DMS114 treated with DMSO at 0.1 percent for 48 hours (cell line): ENCODE measurements around the gene PTPN11.
"Not testable (repeated sequence)": the region's sequence is repeated elsewhere in the genome, so short reads cannot be mapped to it uniquely, and the experiment has no call there.

Experiments
- DNase-seq: peaks from one replicate; lab custom pipeline; 2025; ENCODE audit not compliant: unreplicated experiment; lab: John Stamatoyannopoulos, UW

PTPN11 gene

DNA sequence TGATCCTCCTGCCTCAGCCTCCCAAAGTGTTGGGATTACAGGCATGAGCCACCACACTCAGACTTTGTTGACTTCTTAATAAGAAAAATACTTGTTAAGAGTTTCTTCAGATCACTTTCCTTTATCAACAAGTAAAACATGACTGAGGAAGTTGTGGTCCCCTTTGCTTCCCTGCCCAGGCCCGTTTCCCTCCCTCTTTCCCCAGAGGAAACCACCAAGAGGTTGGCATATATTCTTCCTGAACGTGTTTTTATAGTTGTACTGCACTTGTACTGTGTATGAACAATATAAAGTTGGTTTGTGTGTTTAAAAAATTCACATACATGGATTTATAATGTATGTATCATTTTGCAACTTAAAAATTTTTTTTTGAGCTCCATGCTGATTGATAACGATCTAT is 28.4 kb downstream of the PTPN11 start:
- DNase-seq = no peak

DNA sequence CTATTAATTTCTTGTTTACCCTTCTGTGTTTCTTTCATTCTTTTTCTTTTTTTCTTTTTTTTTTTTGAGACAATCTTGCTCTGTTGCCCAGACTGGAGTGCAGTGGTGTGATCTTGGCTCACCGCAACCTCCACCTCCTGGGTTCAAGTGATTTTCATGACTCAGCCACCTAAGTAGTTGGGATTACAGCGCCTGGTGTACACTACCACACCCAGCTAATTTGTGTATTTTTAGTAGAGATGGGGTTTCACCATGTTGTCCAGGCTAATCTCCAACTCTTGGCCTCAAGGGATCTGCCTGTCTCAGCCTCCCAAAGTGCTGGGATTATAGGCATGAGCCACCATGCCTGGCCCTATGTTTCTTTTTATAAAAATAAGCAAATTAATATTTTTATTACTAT is 29.4 kb downstream of the PTPN11 start:
- DNase-seq = not testable (repeated sequence)

DNA sequence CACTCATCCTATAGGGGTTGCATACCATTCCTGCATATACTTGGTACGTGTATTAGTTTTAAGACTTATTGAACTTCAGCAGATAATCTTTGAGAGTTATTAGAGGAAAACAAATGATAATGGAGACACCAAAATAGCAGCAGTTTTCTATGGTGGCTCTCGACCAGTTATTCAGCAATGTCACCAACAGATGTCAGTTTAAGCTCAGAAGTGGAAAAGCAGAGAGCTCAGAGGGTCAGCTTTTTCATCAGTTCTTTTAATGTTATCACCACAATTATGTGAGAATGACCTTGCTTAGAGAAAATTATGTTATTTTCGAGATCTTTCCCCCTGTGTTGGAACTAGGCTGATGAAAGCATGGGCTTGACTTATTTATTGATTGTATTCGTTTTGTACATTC is 32.0 kb downstream of the PTPN11 start:
- no peak for DNase-seq

DNA sequence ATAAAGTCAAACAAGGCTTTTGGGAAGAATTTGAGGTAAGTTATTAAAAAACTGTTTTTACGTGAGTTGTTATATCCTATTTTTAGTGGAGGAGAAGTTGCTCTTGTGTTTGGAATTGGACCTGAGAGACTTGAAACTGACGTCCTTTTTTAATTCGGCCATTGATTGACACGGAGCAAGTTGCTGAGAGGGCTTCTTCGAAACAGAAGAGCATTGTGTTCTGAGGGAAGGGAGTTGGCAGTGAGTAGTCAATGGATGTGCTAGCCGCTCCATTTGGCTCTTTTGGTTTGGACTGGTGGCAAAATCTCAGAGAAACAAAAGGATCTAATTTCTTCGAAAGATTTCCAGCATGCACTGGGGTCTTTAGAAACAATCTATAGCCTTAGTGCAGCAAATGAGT is 37.3 kb downstream of the PTPN11 start:
- DNase-seq = no peak

DNA sequence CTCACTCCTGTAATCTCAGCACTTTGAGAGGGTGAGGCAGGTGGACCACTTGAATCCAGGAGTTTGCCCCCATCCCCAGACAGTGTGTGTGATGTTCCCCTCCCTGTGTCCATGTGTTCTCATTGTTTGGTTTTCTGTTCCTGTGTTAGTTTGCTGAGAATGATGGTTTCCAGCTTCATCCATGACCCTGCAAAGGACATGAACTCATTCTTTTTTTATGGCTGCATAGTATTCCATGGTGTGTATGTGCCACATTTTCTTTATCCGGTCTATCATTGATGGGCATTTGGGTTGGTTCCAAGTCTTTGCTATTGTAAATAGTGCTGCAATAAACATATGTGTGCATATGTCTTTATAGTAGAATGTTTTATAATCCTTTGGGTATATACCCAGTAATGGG is 38.4 kb downstream of the PTPN11 start:
- DNase-seq = not testable (repeated sequence)

DNA sequence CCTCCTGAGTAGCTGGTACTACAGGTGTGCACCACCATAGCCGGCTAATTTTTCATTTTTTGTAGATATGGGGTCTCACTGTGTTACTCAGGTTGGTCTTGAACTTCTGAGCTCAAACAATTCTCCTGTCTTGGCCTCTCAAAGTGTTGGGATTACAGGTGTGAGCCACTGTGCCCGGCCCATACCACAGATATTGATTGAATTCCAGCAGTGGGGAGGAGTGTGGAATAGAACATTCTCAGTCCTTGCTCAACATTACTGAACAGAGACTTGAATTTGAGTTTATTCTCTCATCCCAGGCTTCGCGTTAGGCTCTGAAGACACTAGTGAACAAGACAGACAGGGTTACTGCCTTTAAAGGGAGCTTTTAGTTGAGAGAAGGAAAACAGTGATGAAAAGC is 39.6 kb downstream of the PTPN11 start:
- DNase-seq = no peak

DNA sequence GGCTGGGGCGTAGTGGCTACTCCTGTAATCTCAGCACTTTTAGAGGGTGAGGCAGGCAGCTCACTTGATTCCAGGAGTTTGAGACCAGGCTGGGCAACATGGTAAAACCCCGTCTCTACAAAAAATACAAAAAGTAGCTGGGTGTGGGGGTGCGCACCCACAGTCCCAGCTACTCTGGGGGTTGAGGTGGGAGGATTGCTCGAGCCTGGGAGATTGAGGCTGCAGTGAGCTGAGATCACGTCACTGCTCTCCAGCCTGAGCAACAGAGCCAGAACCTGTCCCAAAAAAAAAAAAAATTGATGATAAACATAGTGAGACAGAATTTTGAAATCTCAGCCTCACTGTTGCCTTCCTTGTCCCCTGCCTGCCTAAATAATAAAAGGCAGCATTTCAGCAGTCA is 40.0 kb downstream of the PTPN11 start:
- no peak for DNase-seq

DNA sequence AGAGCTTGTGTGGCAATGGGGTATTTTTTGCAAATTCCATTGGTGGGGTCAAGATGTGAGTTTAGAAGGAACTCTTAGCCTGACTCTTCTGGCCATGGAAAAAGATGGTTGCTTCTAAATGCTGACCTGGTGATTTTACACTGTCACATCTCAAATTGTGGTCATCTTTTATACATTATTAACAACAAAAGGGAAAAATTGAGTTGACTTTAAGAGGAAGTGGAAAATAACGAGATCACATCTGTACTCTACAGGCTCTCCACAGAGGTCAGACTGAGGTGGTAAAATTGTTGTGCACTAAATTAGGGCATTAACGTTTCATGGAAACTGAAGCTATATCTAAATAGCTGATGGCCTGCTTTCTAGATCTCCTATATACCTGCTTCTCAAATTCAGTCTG is 44.7 kb downstream of the PTPN11 start:
- no peak for DNase-seq

DNA sequence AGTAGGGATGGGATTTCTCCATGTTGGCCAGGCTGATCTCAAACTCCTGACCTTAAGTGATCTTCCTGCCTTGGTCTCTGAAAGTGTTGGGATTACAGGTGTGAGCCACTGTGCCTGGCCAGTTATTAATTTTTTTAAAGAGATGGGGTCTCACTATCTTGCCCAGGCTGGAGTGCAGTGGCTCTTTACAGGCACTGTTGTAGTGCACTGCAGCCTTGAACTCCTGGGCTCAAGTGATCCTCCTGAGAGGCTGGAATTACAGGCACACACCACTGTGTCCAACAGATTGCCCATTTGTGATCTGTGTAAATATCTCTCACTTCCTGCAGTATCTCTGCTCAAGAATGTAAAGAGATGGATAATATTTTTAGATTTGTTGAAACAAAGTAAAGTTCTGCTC is 45.9 kb downstream of the PTPN11 start:
- no peak for DNase-seq

DNA sequence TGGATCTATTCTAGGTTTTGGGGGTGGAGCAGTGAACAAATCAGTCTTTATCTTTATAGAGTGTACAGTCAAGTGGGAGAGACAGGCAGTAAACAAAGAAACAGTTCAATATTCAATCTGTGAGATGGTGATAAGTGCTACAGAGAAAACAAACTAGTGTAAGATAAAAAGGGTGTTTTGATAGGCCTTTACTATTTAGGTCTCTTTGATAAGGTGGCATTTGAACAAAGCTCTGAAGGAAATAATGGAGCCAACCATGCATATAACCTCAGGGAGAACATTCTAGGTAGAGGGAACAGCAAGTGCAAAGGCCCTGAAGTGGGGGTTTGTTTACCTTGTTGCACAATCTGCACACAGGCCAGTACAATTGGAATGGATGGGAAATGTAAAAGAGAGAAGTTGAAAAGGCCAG is 47.3 kb downstream of the PTPN11 start:
- no peak for DNase-seq

DNA sequence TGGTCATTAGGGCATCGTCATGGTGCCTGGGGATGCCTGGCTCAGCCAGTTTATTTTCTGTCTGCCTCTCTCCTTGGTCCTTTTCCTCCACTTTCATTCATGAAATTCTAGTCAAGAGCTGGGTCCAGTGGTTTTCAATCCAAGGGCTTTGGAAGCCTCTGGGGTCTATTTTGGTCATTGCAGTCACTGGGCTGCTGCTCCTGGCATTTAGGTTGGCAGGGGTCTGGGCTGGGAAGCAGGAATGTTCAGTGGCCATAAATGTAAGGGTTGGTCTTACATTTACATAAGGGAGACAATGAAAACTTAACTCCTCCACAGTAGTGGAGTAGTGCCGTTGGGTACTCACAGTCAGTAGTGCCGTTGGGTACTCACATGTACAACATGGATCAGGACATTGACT is 48.1 kb downstream of the PTPN11 start:
- no peak for DNase-seq

DNA sequence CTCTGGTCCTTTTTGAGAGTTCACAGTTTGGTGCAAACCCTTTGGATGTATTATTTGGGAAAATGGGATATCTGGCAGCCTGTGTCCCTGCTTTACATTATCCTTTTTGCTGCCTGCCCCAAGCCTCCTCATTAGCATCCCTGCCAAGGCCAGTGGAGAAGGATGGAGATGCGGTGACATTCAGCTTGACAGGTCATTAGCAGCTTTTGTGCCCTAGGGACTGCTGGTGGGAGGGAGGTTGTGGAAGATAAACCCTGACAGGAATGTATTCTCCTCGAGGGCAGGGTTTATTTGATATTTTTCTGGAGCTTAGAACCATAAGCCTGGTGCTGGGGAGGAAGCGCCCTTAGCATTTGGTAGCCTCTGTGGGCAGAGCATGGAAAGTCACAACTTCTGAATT is 49.3 kb downstream of the PTPN11 start:
- DNase-seq = no peak

DNA sequence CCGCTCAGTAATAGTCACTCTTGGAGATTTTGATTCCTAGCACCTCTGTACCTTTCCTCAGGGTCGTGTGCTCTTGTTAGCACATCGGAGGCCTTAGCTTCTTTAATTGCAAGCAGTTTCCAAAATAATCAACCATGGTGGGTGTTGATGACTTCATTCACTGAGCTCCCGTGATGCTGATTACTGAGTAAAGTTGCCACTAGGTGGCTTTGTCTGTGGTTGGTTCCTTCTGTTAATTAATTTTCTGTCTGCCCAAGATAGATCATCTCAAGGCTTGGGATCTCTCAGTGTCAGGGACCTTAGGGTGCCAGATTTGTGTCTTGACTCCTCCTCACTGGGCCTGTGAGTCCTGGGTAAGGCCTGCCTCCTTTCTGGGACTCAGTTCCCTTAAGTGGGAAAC is 54.3 kb downstream of the PTPN11 start:
- DNase-seq = no peak

DNA sequence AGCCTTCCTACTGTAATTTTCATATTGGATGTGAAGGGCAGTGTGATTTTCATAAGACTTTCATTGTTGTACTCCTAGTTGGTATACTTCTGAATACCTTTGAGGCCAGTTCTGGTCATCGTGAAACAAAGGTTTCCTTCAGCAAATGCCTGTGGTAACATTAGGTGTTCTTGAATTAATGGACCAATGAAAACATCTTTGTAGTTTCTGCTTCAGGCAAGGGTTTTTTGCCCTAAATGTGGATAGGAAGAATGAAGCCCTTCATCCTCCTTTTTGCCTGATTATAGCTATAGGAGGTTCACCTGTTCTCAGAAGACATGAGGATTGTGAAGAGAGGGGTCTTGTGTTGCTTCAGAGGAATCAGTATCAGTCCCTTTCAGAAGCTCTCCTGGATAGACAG is 60.7 kb downstream of the PTPN11 start:
- DNase-seq = no peak

DNA sequence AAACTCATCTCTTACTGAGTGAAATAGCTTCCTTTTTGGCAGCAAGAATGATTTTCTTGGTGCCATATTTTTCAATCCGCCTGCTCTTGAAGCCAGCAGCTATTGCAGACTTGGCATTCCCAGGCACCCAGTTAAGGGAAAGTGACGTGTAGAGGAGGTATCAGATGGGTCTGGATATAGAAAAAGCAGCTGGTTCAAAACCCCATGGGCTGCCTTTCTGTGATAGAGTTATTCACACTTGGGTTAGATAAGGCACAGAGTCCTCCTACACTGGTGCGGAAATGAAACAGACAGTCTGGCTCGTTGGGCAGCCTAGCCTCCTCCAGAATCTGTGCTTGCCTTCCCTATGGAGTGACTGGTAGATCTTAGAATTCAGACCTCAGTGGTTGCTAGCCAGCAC is 62.2 kb downstream of the PTPN11 start:
- DNase-seq = no peak

DNA sequence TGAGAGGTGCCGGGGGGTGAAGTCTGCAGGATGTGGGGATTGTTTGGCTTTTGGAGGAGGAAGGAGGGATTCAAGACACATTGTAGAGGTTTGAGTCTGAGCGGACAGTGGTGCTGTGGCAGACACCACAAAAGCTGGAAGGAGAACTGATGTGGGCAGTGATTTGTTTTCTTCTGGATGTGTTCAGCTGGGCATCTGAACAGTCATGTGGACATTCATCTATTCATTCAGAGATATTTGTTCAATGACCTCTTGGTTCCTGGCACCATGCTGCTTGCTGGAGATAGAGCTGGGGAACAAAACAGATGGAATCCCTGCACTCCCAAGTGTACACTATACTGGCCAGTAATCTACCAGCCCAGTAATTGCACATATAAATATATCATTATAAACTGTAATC is 64.0 kb downstream of the PTPN11 start:
- DNase-seq = no peak

DNA sequence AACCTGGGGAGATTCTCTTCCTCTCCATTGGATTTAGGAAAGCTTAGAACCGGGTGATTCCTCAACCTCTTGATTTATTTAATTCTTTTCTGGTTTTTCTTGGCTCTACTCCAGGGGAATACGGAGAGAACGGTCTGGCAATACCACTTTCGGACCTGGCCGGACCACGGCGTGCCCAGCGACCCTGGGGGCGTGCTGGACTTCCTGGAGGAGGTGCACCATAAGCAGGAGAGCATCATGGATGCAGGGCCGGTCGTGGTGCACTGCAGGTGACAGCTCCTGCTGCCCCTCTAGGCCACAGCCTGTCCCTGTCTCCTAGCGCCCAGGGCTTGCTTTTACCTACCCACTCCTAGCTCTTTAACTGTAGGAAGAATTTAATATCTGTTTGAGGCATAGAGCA is 67.6 kb downstream of the PTPN11 start:
- DNase-seq = no peak

DNA sequence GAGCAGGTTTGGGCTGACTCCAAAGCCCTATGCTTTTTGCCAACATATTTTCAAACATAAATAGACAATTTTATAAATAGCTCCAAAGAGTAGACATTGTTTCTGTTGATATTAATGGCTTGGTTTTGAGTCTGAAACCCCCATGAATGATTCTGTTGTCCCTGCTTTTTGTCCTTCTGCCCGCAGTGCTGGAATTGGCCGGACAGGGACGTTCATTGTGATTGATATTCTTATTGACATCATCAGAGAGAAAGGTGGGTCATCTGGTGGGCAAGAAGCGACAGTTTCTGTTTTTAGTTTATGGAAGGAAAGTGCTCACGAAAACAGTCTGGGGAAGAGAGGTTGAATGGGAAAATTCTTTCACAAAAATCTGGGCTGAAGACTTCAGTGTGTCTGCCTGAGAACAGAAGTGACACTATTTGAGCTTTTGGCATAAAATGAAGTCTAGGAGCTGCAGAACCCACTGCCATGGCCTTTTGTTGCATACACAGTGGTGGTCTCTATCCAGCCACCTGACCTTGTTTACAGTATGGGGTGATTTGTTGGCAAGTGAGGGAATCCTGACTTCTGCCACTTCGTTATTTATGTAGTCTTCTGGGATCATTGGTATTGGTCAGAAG is 69.6 kb downstream of the PTPN11 start:
- DNase-seq = no peak

DNA sequence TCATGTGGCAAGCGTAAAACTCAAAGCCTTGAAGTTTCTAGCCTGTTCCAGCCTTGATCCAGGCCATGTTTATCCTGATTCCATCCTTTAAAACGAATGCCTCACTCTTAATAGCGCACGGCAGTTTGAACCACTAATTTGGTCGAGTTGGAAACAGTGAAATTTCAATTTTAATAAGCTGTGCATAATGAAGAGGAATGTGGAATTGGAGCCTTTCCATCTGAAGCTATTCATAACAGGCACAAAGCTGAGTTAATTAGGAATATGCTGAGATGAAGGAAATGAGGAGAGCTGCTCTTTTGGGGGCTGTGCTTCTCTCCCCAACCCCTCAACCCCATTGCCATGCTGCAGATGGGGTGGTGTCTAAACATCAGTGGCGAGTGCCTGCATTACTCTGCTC is 70.7 kb downstream of the PTPN11 start:
- no peak for DNase-seq

DNA sequence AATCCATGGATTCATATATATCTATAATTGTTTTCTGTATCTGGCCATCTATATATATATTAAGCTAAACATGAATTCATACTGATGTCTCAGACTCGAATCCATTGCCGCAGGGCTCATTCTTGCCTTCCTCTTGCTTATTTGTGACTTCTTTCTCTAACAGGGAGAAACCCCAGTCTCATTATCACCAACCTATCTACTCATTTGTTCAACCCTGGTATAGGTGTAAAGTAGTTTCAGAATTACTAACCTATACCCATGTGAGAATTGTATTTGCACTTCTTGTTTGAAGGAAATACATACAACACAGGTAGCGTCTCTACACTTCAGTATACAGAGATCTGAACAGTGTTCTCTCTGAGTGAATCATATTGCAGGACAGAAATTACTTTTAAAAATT is 77.7 kb downstream of the PTPN11 start:
- DNase-seq = no peak

DNA sequence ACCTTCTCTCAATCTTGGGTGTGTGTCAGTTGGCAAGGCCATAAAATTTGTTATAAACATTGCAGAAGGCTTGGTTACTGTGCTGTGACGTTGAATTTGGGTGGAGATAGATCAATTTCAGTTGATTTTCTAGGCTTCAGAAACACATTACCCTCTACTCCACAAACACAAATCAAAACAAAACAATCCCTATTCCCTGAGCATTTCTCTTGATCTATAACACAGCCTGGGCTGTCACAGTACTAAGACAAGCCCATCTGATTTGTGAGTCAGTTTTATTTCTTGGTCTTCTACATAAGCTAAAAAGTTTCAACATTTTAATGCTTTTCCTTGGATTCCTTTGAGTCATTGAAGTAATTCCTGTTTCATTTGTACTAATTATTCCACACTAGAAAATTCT is 79.8 kb downstream of the PTPN11 start:
- DNase-seq = no peak

DNA sequence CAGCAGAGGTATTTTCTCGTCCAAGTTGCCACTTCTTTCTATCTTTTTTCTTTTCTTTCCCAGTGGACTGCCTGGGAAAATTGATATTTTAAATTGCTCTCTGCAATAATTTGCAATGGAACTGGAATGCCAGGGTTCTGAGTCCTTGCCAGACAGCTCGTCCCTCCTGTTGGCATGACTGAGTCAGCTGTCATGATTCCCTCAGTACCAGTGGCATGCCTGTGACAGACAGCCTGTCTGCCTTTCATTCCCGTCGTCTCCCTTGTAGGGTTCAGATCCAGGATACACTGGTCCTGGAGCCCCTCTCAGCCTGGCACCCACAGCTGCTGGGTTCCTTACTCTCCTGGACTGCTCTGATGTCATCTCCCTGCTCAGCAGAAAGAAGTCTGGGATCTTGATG is 84.8 kb downstream of the PTPN11 start:
- no peak for DNase-seq

DNA sequence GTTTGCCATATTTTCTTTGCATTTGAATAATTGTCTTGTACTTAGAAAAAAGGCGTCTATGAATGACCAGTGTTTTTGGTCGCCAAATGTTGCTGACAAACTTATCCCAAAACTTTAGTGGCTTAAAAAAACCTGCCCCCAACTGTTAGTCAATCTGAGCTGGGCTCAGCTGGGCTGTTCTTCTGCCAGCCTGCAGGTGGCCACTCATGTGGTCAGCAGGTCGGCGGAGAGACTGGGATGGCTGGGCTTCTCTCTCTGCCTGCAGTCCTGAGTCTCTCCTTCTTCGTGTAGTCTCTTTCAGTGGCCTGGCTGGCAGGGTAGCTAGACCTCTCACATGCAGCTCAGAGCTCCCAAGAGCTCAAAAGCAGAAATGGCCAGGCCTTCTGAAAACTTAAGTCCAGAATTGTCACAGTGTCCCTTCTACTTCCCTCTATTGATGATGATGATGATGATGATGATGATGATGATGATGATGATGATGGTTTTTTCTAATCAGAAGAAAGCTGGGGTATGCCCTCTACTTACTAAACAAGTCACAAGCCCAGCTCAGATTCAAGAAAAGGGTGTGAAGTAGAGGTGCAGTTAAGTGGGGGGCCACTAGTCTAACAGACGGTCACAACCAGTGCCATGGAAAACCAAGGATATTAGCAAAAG is 87.9 kb downstream of the PTPN11 start:
- no peak for DNase-seq
